T-cell (primary cell): ENCODE data around the gene MYLK3. TPM values are rescaled to one million over a fixed set of nuclear protein-coding genes. Genes with fewer than 3 reads are reported as not detected.

ENCODE experiments used
- ATAC-seq, 4 experiments: fragments of 200-7000 bp in 3 of 4; fragments of 150-1000 bp in 1 of 4; cut with Tn5 transposase; replicated peaks in 1 of 4; 1 replicate in 3 of 4; 2 replicates in 1 of 4; pipeline ENCODE4 v1.10.0; 2021; ENCODE audit warnings: moderate library complexity in 3 of 4, mild to moderate bottlenecking in 2 of 4, moderate number of reproducible peaks in 1 of 4
- CTCF ChIA-PET, 2 donors: fragments of 300-600 bp; sonication (Branson Sonifier 250); formaldehyde crosslinking; loops; one replicate each; lab custom pipeline; 2022; ENCODE audit warnings: antibody characterized with exemption in 2 of 2; lab: Charles Lee
- POLR2A ChIA-PET, 2 donors: fragments of 300-600 bp; sonication (Branson Sonifier 250); formaldehyde crosslinking; loops; one replicate each; lab custom pipeline; 2022; ENCODE audit warnings: antibody characterized with exemption in 2 of 2; lab: Charles Lee
- DNase-seq, 35 experiments: peaks; one replicate each; pipeline versions ENCODE4 v3.0.0 to v3.0.0-alpha.2; 2013 to 2023
- H3K27ac ChIP-seq: one replicate; pipeline ENCODE4 v1.5.1; 2013; ENCODE audit warnings: low read length
- H3K27me3 ChIP-seq, 2 experiments: replicated peaks in 1 of 2; 1 replicate in 1 of 2; 2 replicates in 1 of 2; pipeline versions ENCODE4 v1.6.1 to v1.7.0; 2013; ENCODE audit warnings: low read length in 1 of 2, mixed read lengths in 1 of 2; ENCODE audit not compliant: control insufficient read depth in 2 of 2, insufficient read depth in 2 of 2; ENCODE audit errors: extremely low read depth in 1 of 2
- H3K36me3 ChIP-seq, 2 donors: 1 replicate in 1 of 2; 2 replicates in 1 of 2; pipeline versions ENCODE4 v1.6.1 to v1.7.0; 2013; ENCODE audit warnings: low read length in 1 of 2; ENCODE audit not compliant: control insufficient read depth in 2 of 2, insufficient read depth in 1 of 2; ENCODE audit errors: extremely low read depth in 1 of 2
- H3K4me1 ChIP-seq, 2 experiments: 1 replicate in 1 of 2; 2 replicates in 1 of 2; pipeline versions ENCODE4 v1.6.1 to v1.7.0; 2013; ENCODE audit warnings: low read length in 2 of 2, mixed read lengths in 1 of 2; ENCODE audit not compliant: insufficient read depth in 2 of 2, control insufficient read depth in 1 of 2; ENCODE audit errors: extremely low read depth in 1 of 2
- H3K4me3 ChIP-seq, 2 donors: 1 replicate in 1 of 2; 2 replicates in 1 of 2; pipeline versions ENCODE4 v1.5.1 to v1.7.0; 2013; ENCODE audit warnings: mild to moderate bottlenecking in 2 of 2, low read length in 1 of 2, moderate library complexity in 1 of 2; ENCODE audit not compliant: control insufficient read depth in 1 of 2; ENCODE audit errors: extremely low read depth in 1 of 2
- H3K9me3 ChIP-seq: 2 replicates; pipeline ENCODE4 v1.7.0; 2013
- H3K27ac Mint-ChIP-seq, 2 donors: one replicate each; pipeline ENCODE4 v1.8.0; 2020 to 2021; ENCODE audit warnings: mild to moderate bottlenecking in 2 of 2, mixed read lengths in 2 of 2
- H3K27me3 Mint-ChIP-seq, 2 donors: one replicate each; pipeline ENCODE4 v1.8.0; 2021 to 2022; ENCODE audit warnings: mixed read lengths in 2 of 2
- H3K36me3 Mint-ChIP-seq: one replicate; pipeline ENCODE4 v1.8.0; 2021; ENCODE audit warnings: mixed read lengths
- H3K4me1 Mint-ChIP-seq, 3 donors: one replicate each; pipeline ENCODE4 v1.8.0; 2020 to 2022; ENCODE audit warnings: mixed read lengths in 3 of 3, mild to moderate bottlenecking in 1 of 3
- H3K4me3 Mint-ChIP-seq, 3 donors: one replicate each; pipeline ENCODE4 v1.8.0; 2020 to 2022; ENCODE audit warnings: mild to moderate bottlenecking in 3 of 3, mixed read lengths in 3 of 3, moderate library complexity in 3 of 3
- H3K9me3 Mint-ChIP-seq, 3 donors: one replicate each; pipeline ENCODE4 v1.8.0; 2020 to 2022; ENCODE audit warnings: mixed read lengths in 3 of 3
- WGBS: methylation state at CpG from one replicate; pipeline ENCODE4 v1.1.5; 2013; ENCODE audit warnings: missing lambda C conversion rate; ENCODE audit not compliant: insufficient coverage; 5-methylcytosine and 5-hydroxymethylcytosine counted together
- total RNA-seq, 35 experiments: library from RNA in 6 of 35; stranded (reverse) in 6 of 35; fragments of 120-200 nt in 1 of 35; gene quantifications; one replicate each; pipeline versions ENCODE4 v1.2.1 to v1.2.4 and lab custom pipeline; 2013 to 2026

Gene MYLK3
- total RNA-seq, 5 donors from 2014 or later (not counting 1 experiment from before 2014, with no cell fraction given), result 0.03 to 0.50 (median 0.03) TPM; not detected in 2

DNA sequence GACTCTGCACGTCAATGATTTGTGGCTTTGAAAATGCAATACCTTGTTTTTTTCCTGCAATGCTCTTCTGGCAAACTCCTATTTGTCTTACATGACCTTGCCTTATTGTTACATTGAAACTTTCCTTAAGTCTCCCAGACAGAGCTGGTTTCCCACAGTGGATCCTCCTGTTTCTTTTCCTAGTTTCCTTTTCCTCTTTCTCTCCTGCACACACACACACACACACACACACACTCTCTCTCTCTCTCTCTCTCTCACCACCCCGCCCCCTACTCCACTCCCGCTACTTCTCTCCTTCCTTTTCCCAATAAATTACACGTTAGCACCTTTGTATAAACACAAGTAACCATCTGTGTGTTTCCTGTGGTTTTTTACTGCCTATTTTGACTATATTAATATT is 56.4 kb downstream of the MYLK3 start:
- DNase-seq (no peak), ATAC-seq (no peak)
- ChIA-PET POLR2A (interaction anchor here in 1 of 2 donors (0.9 kb wide), 1 partner anchor 98 kb away, joined by 4 read pairs; no protein-coding TSS in a partner anchor), CTCF (interaction anchor here in 1 of 2 donors (0.6 to 1.0 kb wide), 3 partner anchors 18 to 299 kb away, joined by 3 to 6 read pairs (median 4); no protein-coding TSS in a partner anchor)
- Histone ChIP-seq H3K36me3 (no peaks in the 10 kb centered on the region), H3K27me3 (no peaks in the 10 kb centered on the region), H3K27ac (no peak overlapping the region), H3K4me3 (no peak overlapping the region), H3K9me3 (no peaks in the 10 kb centered on the region), H3K4me1 (peaks cover 19 to 24% of the 10 kb centered on the region in 2 experiments)
- Mint-ChIP-seq H3K4me3 (peak overlapping the region in 1 of 3 donors; percentile 44), H3K27me3 (no peaks in the 10 kb centered on the region), H3K4me1 (peaks cover 16 to 23% (median 17%) of the 10 kb centered on the region in 3 donors), H3K36me3 (peaks cover 2% of the 10 kb centered on the region), H3K9me3 (no peaks in the 10 kb centered on the region), H3K27ac (peak overlapping the region in 1 of 2 donors; percentile 11)
- 80% methylated on average over 1 of the region's 4 CpGs for WGBS

DNA sequence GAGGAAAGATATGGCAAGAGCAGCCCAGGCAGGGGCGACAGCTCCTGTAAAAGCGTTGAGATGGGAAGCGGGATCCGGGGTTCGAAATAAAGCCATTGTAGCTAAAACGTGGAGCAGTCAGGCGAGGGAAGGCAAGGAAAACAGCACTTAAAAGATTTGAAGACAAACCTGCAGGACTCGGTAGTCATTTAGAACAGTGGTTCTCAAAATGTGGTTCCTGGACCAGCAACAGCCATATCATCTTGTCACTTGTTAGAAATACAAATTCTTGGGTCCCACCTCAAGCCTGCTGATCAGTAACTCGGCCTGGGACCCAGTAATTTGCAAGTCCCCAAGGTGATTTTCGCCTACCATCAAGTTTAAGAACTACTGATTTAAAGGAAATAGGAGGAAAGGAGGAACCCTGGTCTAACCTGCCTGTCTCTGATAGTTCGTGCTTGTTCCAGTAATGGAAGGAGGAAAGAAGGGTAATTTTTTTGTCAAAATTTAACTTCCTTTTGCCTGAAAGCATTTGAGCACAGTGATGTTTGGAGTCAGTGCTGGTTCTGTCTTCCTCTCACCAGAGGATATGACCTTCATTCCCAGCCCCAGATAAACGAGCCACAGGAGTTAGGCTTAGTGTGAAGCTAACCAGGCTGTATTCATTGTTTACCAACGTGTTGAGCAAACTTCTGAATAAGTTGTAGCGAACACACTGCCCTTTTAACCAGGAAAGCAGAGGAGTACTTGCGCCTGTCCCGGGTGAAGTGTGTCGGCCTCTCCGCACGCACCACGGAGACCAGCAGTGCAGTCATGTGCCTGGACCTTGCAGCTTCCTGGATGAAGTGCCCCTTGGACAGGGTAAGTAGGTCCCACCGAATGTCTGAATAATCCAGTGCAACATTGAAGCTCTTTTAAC is 57.6 kb downstream of the MYLK3 start:
- ATAC-seq (no peak), DNase-seq (no peak)
- WGBS, result 34% methylated on average over 18 of the region's 21 CpGs
- H3K9me3 ChIP-seq, result no peaks in the 10 kb centered on the region
- Mint-ChIP-seq H3K36me3 (peaks cover 2% of the 10 kb centered on the region), H3K4me1 (peaks cover 26 to 29% (median 28%) of the 10 kb centered on the region in 3 donors), H3K9me3 (no peaks in the 10 kb centered on the region), H3K4me3 (no peak overlapping the region), H3K27ac (no peak overlapping the region), H3K27me3 (no peaks in the 10 kb centered on the region)
- no peaks in the 10 kb centered on the region for H3K27me3 ChIP-seq
- peak overlapping the region; percentile 58 for H3K27ac ChIP-seq
- no peaks in the 10 kb centered on the region for H3K36me3 ChIP-seq
- peaks cover 19 to 24% of the 10 kb centered on the region in 2 experiments for H3K4me1 ChIP-seq
- CTCF ChIA-PET, result interaction anchor here (0.5 to 2.0 kb wide), 6 partner anchors 17 to 1686 kb away, joined by 3 to 13 read pairs (median 4); no protein-coding TSS in a partner anchor
- POLR2A ChIA-PET, result interaction anchor here in 1 of 2 donors (0.9 kb wide), 2 partner anchors 99 to 138 kb away, joined by 3 to 4 read pairs; no protein-coding TSS in a partner anchor
- H3K4me3 ChIP-seq, result peak overlapping the region; percentile 87 to 92

DNA sequence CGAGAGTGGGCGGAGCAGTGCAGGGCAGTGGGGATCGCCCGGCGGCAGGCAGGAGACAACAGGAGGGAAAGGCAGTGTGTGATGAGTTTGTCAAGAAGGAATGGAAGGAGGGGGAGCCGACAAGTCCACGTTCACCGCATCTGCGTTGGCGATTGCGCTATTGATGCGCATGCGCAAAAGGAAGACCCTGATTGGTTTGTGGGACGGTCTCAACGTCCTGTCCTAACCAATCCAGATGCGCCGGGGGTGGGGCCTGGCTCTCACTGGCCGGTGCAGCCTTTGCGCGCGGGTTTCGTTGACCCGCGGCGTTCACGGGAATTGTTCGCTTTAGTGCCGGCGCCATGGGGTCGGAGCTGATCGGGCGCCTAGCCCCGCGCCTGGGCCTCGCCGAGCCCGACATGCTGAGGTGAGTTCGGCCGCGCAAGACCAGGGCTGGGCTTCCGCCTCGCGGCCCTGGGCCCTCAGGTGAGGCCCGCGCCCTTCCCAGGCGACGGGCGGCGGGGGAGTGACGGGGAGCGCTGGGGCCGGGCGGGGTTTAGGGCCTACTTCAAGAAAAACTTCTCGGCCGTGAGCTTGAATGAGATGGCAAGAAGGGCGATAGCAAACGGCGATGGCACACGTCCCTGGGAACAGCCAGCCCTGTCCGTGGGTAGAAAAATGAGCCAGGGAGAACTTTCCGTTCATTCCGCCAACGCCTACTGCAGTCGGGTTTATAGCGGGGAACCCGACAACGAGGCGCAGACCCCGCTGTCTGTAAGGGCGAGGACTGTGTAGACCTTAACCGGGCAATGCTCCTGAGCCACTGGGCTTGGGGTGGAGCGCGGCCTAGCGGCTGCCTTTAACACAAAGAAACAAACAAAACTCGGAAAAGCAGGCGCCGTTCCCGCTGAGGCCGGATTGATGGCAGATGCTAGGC is 58.5 kb downstream of the MYLK3 start, which contains the start of gene ORC6:
ORC6 (plus strand) TSS at position 295 of the 916 bp plus-strand sequence; CDS start at position 342, 47 bp downstream.
- peaks cover under 1% of the 10 kb centered on the region for H3K36me3 Mint-ChIP-seq
- under 1% methylated on average over 76 of the region's 79 CpGs for WGBS
- Histone ChIP-seq H3K27ac (peak within 1 kb of the TSS; percentile 95), H3K4me3 (peak within 1 kb of the TSS; percentile 87 to 92), H3K27me3 (no peaks in the 10 kb centered on the region), H3K9me3 (no peaks in the 10 kb centered on the region), H3K4me1 (peaks cover 19 to 24% of the 10 kb centered on the region in 2 experiments), H3K36me3 (no peaks in the 10 kb centered on the region)
- no peaks in the 10 kb centered on the region for H3K9me3 Mint-ChIP-seq
- peak; percentile 80 to 82 (median 80) for ATAC-seq
- DNase-seq, result peak; percentile 87 to 99 (median 96)
- no peak within 1 kb of the TSS for H3K4me3 Mint-ChIP-seq
- H3K4me1 Mint-ChIP-seq, result peaks cover 35 to 38% (median 35%) of the 10 kb centered on the region in 3 donors
- POLR2A ChIA-PET, result interaction anchor here in 1 of 2 donors (0.9 kb wide), 1 partner anchor 139 kb away, joined by 3 read pairs; no protein-coding TSS in a partner anchor
- no peak within 1 kb of the TSS for H3K27ac Mint-ChIP-seq
- no peaks in the 10 kb centered on the region for H3K27me3 Mint-ChIP-seq
- CTCF ChIA-PET, result interaction anchor here (0.5 to 2.0 kb wide), 6 partner anchors 16 to 1687 kb away, joined by 3 to 13 read pairs (median 4); no protein-coding TSS in a partner anchor

- POLR2A ChIA-PET, result no interaction called here
- under 1% methylated on average over 51 of the region's 54 CpGs for WGBS
Measured at GRCh38 chr16:46688654-46689364, 59.3 kb downstream of the MYLK3 start, which contains the start of gene VPS35. Gene VPS35 (minus strand): TSS chr16:46689178. CDS start chr16:46689133, 45 bp downstream.

DNA sequence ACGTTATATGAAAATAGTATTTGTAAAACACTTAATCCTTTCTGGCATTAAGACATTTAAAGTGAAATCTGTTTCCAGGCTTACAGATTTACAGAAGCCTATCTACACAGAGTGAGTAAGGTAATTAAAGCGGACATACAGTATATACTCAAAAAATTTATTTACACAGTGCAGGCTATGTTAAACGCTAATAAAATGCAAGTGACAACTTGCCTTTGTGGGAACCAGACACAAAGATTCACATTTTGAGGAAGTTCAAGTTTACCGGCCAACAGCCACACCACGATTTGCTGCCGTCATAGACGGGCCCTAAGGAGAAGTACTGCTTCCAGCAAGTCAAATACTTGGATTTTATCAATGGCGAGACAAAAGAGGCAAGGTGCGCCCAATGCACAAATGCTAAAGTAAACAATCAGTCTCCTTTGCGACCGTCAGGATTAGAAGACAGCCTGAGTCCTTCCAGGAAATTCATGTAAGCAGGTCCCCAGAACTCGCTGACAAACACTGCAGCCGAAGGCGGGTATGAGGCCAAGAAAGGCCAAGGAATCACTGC is 60.0 kb downstream of the MYLK3 start:
- Histone ChIP-seq H3K36me3 (no peaks in the 10 kb centered on the region), H3K27ac (peak overlapping the region; percentile 95), H3K27me3 (no peaks in the 10 kb centered on the region), H3K9me3 (no peaks in the 10 kb centered on the region), H3K4me1 (peaks cover 19 to 27% of the 10 kb centered on the region in 2 experiments), H3K4me3 (peak overlapping the region; percentile 87 to 92)
- WGBS, result under 1% methylated on average over 11 of the region's 14 CpGs
- Mint-ChIP-seq H3K27ac (no peak overlapping the region), H3K4me1 (peaks cover 43 to 51% (median 48%) of the 10 kb centered on the region in 3 donors), H3K27me3 (no peaks in the 10 kb centered on the region), H3K9me3 (no peaks in the 10 kb centered on the region), H3K4me3 (no peak overlapping the region), H3K36me3 (no peaks in the 10 kb centered on the region)
- ChIA-PET POLR2A (interaction anchor here in 1 of 2 donors (0.5 kb wide), 1 partner anchor 769 kb away, joined by 8 read pairs; no protein-coding TSS in a partner anchor), CTCF (no interaction called here)
- DNase-seq, result peak in 6 of 35 experiments; percentile 1 to 51 (median 13)
- no peak for ATAC-seq

More at GRCh38 chr16:46688654-46689364, 59.3 kb downstream of the MYLK3 start, which contains the start of gene VPS35:
- ATAC-seq (peak; percentile 89 to 93 (median 90)), DNase-seq (peak in 34 of 35 experiments; percentile 97 to 100 (median 99))
- Mint-ChIP-seq H3K9me3 (no peaks in the 10 kb centered on the region), H3K36me3 (no peaks in the 10 kb centered on the region), H3K4me1 (peaks cover 43 to 46% (median 43%) of the 10 kb centered on the region in 3 donors), H3K27ac (no peak within 1 kb of the TSS), H3K4me3 (no peak within 1 kb of the TSS), H3K27me3 (no peaks in the 10 kb centered on the region)
- no peaks in the 10 kb centered on the region for H3K27me3 ChIP-seq
- H3K4me1 ChIP-seq, result peaks cover 19 to 24% of the 10 kb centered on the region in 2 experiments
- H3K9me3 ChIP-seq, result no peaks in the 10 kb centered on the region
- H3K36me3 ChIP-seq, result no peaks in the 10 kb centered on the region
- CTCF ChIA-PET, result interaction anchor here in 1 of 2 donors (2.0 kb wide), 1 partner anchor 15 kb away, joined by 13 read pairs; no protein-coding TSS in a partner anchor
- peak within 1 kb of the TSS; percentile 95 for H3K27ac ChIP-seq
- H3K4me3 ChIP-seq, result peak within 1 kb of the TSS; percentile 87 to 92
